Retina (tissue), 1 donor: ENCODE measurements around the gene MAPRE3.

ENCODE experiments used
- DNase-seq: peaks from one replicate; pipeline ENCODE4 v3.0.0-alpha.2; 2016

MAPRE3 gene

DNA sequence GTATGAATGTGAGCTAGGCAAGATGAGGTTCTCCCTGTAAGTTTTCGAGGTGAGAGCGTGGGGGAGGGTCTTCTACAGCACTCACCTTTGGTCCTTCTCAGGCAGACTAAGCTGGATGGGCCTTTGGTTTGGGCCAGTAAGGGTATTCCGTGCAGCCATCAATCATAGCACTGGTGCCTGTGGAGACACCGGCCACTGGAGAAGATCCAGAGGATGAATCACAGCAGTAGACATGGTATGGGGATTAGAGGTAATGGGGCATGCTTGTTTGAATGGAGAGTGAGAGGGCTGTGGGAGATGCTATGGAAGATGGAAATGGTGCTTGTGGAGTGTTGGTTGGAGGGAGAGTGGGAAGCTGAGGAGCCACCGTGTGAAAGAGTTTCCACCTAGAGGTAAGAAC is 16.1 kb downstream of the MAPRE3 start:
- no peak for DNase-seq

DNA sequence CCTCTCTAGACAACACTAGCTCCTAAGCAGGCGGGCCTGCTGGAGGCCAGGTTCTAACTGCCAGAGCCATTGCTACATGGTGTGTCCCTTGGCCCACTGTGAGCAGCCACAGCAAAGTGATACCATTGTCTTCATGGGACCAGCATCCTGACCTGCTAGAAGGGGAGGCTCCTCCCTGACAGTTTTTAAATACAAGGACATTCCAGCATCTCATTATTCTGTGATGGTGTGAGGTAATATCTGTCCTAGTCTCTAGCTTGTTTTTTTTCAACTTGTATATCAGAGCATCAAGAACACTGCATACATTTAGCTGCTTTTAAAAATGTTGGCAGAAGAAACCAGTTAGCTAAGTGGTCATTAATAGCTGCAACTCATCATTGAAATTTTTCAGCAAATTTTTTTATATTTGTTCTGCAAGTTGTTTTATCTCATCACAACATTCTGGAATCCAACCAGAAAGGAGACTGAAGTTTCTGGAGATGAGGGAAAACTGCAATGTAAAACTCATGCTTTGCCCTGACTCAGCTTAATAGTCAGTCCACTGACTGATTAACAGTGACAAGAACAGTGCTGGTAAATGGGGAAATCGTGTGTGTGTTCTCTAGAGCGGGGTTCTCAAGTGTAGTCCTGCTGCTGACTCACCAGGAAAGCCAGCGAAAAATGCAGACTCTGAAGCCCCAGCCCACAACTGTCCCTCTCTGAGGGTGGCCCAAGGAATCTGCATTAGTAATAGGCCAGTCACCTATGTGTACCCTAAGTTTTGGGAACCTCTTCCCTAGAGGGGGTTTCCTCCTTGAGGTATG is 17.8 kb downstream of the MAPRE3 start:
- peak; percentile 52 for DNase-seq

DNA sequence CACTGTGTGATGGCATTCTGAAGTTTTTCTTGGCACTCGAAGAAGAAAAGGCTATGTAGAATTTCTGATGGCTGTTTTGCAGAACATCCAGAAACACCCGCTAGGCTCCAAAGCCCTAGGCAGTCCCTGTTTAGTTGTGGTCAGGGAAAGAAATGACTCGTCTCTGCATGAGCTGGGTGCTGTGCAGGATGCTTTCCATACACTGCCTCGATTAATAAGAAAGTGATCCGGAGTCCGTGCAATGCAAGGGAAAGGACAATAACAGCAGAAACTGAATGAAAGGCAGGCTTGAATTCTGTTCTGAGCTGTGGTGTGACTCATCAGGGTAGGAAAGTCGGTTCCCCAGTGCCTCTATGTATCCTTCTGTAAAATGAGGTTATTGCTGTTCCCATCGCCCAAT is 18.7 kb downstream of the MAPRE3 start:
- no peak for DNase-seq

DNA sequence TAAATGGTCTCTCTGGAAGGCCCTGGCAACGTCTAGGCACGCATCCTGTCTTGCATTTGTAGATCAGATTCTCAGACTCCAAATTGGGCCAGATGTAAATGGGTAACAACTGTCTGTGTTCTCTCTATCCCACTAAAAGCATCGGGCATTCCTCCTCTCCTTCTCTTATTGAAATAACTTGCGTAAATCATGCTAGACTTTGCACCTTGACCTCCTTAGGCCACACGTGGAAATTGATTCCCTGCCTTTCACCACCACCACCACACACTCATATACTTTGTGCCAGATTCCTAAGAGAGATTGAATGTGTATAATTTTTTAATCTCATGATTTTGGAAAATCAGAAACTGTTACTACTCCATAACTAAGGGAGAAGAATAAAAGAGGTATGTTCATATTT is 21.3 kb downstream of the MAPRE3 start:
- DNase-seq = no peak

DNA sequence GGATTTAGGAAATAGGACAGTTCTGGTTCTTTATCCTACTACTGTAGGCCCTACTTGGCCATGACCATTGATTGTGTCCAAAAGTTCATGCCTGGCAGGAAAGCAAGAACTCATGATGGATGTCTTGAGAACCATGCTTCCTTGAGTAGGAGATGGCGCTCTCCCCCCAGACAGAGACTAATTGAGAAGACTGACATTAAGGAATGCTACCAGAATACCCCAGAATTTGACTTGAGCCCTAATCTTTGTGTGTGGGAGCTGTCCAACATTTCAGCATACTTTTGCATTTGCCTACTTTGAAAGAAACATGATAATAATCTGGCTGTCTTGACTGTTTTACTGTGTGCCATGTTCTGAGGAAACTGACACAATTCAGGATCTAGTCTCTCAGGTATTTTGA is 23.3 kb downstream of the MAPRE3 start:
- DNase-seq = no peak

DNA sequence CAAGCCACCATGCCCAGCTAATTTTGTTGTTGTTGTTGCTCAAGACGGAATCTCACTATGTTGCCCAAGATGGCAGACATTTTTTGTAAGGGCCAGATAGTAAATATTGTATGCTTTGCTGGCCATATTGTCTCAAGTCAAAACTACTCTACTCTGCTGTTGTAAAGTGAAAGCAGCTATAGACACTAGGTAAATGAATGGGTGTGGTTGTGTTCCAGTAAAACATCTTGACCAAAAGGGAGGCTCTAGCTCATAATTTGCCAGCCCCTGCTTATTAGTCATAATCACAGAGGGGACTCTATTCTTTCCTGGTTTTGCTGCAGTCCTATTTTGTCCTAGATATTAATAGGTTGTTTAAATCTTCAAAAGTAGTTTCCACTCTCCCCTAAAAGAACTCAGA is 24.5 kb downstream of the MAPRE3 start:
- no peak for DNase-seq

DNA sequence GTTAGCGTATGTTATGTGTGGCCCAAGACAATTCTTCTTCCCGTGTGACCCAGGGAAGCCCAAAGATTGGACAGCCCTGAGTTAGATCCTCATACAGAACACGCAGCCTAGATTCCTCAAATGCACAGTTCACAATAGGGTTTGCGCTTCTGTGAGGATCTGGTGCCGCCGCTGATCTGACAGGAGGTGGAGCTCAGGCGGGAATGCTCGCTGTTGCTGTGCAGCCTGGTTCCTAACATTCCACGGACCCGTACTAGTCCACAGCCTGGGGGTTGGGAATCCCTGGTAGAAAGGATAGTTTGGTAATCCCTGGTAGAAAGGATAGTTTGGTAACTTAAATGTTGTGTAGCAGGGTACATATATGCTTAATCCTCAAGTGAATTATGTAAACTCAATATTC is 27.0 kb downstream of the MAPRE3 start:
- peak; percentile 32 for DNase-seq

DNA sequence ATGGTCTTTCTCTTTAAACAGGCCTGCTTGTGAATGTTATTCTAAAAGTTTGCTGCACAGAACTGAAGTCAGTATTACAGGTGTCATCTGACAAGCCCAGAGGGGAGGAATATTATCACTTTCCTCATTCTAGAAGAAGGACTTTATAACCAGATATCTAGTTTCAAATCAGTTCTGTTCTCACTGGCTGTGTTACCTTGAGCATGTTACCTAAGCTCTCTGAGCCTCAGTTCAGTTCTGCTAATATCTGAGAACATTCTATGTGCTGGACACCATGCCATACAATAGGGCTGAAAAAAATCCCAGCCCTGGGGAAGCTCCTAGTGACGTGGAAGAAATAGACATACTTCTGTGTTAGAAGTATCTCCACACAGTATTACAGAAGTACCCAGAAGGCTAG is 27.9 kb downstream of the MAPRE3 start:
- no peak for DNase-seq

DNA sequence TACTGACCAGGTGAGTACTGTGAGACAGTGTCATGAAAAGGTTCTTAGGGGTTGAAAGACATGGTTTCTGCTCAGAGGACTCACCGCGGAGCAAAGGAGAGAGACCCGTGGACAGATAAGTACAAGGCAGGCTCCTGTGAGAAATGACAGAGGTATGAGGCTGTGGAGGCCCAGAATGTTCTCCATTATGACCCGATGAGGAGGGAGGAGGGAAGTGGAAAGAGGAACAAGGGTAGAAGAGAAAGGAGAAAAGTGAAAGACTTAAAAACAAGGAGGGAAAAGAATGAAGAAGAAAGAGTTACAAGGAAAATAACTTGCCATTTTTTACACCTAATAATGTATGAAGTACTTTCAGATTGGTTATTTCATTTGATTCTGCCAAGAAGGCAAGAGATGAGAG is 29.8 kb downstream of the MAPRE3 start:
- no peak for DNase-seq

DNA sequence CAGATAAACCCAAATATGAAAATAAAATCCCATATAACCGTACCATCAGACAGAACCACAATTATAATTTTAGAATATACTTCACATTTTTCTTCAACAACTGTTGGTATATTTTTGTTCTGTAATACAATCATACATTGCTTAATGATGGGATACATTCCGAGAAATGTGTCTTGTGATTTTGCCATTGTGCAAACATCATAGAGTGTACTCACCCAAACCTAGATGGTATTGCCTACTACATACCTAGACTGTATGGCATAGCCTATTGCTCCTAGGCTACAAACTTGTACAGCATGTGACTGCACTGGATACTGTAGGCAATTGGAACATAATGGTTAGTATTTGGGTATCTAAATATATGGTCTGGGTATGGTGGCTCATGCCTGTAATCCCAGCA is 30.6 kb downstream of the MAPRE3 start:
- DNase-seq = no peak

DNA sequence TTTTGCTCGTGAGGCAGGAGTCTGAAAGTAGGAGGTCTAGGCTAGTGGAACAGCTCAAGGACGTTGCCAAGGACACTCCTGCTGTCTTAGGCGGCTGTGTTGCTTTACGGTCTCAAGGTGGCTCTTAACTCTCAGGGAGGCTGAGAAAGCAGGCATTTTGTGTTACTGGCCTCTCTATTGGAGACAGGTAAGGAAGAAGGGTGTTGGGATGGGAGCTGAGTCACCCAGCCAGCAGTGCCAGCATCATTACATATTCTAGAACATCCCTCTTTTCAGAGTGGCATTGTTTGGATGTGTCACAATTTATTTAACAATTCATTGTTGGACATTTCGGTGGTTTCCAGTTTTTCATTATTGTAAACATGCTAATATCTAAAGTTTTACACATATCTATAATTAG is 31.5 kb downstream of the MAPRE3 start:
- no peak for DNase-seq

DNA sequence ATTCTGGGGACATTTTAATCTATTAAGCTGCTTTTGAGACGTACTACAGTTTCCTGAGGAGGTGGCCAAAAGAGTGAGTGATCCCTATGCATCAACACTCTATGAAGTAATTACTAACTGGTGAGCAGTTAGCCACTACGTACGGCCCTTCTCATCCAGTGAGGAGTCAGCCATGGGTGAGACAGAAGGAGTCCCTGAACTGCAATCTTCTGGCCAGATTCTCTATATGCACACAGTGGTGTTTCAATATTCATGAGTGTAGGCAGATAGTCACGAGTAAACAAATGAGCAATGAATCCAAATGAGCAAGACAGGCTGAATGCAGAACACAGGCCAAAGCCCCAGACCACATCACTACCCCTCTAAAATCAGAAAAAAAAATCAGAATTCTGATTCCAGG is 32.6 kb downstream of the MAPRE3 start:
- no peak for DNase-seq

DNA sequence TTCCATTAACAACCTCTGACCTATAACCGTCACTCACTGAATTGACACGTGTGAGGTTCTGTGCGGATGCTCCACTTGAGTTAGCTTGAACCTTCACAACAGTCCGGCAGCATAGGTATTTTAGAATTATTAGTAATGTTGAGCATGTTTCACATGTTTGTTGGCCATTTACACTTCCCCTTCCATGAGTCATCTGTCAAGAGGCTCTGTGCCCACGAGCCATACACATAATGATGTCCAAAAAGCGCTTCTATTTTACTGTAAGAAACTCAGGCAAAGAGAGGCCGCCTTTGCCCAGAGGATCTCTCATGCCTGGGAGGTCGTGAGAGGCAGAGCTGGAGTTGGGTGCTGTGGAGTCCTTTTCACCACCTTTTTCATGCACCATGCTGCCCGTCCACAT is 33.4 kb downstream of the MAPRE3 start:
- DNase-seq = no peak

DNA sequence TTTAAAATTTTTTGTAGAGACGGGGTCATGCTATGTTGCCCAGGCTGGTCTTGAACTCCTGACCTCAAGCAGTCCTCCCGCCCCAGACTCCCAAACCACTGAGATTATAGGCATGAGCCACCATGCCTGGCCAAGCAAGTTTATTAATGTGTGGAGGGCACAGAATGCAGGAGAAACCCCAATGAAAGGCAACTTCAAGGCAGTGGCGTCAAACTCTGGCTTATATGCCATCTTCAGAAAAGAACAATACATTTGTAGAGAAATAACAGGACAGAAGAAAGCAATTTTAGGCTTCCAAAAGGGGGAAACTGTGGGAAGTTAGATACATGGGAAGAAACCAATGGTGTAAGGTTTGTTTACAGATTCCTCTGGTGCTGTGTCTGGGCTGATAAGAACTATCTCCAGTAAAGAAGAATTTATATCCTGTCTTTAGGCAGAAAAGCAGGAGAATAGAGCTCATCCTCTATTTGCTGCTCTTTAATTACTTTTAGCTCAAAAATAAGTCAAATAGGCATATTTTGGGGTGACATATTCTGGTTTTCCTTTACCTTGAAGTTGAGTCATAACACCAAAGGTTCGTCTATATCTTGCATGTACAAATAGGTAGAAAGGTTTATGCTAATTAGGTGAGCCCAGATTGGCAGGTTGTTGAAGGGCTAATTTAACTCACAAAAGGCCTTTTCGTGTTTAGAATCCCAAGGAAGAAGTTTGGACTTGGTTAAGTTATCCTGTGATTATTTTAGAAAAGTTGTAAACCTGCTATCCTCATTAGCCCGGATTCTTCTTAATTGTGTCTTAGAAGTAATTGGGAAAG is 36.4 kb downstream of the MAPRE3 start:
- no peak for DNase-seq

DNA sequence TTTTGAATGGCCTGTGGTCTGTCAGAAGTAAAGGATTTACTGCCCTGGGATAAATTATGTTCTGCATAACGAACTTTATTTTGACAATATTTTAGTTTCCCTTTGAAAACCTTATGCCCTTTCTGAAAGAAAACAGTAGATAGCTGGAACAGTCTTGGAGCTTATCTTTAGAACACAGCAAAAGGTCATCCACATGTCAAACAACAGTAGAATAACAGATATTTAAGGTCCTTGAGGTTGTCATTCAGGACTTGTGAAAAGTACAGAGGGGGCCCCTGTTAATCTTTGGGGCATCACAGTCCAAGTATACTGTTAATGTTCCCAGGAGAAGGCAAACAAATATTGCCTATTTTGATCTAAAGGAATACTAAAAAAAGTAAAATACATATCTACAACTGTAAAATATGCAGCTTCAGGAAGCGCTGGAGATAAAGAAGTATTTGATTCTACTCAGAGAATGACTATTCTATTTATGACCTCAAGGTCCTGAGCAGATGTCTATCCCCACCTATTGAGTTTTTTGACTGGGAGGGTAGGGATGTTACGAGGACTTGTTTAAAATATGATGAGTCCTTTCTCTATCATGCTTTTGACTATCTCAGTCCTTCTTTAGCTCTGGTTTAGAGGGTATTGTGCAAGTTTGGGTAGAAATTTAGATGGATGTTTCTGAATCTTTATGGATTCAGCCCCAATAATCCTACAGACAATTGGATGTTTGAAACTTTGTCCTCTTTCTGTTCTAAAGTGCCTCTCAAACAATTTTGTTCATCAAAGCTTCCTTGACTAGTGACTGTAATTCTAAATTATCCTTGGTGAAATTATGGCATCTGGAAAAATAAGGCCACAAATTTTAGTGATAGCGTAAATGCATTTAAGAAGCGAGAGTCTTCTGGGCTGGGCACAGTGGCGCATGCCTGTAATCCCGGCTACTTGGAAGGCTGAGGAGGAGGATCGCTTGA is 37.3 kb downstream of the MAPRE3 start:
- no peak for DNase-seq

DNA sequence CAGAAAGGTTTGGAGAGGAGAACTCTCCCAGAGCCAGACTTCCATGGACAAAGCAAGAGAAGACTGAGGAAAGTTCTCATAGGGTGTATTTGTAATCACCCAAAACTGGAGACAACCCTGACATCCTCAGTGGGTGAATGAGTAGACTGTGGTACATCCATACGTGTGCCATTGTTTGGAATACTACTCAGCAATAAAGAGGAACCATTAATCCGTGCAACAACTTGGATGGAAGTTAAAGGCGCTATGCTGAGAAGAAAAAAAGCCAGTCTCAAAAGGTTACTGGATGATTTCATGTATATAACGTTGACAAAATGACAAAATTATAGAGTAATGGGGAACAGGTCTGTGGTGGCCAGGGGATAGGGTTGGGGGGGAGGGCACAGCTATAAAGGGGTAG is 38.2 kb downstream of the MAPRE3 start:
- DNase-seq = no peak

DNA sequence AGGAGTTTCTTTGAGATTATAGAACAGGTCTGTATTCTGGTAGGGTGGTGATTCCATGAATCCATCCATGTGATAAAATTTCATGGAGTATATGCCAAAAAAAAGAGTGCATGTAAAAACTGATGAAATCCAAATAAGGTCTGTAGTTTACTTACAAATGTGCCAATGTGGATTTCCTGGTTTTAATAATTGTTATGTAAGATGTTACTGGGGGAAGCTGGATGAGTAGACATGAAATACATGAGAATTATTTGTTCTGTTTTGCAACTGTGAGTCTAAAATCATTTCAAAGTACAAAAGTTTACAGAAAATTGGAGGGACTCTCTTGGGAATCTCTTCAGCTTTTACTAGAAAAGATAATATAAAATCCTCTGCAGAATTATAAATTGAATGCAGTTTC is 38.6 kb downstream of the MAPRE3 start:
- DNase-seq = no peak

DNA sequence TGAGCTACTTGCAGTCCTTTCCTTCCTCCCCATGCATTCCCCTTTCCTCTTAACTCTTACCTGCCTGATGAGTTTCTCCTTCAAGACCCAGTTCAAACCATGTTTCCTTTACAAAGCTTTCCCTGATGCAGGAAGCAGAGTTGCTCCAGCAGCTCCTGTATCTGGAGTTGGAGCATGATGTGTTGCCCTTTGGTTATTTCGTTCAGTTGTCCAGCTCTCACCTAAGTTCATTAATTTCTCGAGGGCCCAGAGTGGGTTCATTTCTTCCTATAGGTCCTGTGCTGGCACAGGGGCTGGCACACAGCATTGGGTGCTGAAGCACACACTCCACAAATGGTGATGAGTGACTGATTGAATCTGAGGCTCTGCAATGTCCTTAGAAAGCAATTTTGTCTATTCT is 39.3 kb downstream of the MAPRE3 start:
- no peak for DNase-seq

DNA sequence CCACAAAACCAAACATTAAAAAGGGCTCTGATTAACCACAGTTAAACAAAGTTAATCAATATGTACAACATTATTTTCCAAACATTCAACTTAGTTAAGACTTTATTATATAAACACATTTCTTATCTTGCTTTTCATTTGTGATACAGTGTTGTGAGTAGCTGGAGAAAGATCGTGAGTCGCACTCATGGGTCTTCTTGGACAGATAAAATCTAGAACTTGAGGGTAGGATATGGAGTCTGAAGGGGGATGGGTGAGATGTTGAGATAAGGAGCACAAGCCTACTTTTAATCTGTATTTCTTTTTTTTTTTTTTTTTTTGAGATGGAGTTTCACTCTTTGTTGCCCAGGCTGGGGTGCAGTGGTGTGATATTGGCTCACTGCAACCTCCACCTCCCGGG is 39.7 kb downstream of the MAPRE3 start:
- no peak for DNase-seq

DNA sequence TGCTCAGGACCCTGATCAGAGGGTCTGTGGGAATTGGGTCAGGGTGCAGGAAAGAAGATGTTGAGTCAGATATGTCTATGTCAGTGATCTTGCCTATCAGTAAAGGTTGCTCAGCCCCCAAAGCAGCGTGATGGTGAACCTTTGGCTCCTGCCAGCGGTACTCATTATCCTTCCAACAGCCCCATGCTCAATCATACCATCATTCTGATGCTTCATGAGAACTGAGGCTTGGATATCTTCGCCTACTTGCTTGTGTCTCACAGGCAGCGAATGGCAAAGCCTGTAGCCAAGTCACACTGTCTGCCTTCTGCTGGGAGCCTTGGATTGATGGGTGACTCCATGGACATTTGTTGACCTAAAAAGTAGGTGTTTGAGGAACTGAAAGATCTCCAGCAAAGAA is 43.3 kb downstream of the MAPRE3 start:
- no peak for DNase-seq

DNA sequence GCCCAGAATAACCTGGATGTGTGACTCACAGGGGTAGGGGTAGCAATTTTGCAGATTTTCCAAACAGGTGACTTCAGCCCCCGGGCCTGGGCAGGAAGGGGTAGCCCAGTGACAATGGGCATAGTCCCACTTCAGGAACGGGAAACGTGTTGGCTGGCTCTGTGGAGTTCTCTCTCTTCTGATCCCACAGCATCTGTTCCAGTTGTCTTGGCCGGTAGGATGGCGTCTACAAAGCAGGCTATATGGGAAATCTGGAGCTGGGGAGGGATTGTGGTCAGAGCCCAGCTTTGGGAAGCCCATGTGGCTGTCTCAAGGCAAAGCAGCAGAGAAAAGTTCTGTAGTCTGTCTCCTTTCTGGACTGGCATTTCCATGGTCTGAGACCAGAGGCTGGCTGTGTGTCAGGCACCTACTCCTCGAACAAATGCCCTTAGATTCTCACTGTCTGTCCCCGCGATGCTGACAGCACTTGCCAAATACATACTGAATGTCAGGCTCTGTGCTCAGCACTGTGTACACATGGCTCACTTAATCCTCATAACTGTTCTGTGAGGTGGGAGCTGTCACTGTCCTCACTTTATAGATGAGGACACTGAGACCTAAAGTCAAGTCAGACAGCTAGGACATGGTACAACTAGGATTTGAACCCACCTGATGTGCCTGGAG is 44.5 kb downstream of the MAPRE3 start:
- no peak for DNase-seq

DNA sequence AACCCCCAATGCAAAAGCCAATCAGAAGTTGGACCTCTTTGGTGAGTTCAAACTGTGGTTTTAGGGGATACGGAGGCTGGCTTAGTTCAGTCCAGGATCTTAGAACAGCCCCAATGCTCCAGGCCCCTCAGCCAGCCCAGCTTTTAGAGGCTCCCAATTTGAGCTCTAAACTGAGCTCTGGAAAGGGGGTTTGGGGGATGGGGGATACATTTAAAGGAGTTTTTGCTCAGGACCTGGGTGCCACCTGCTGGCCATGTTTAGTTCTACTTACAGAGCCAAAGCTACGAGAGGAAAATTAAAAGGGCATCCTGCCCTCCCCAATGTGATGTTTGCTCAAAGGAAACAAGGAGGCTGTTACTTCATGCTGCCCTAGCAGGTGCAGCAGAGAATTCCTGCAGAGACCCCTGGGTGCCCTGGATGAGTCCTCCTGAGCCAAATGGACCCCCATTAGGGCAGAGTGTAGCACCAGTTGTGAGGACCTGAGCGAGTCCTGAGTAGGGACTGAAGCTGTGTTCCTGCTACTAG is 46.4 kb downstream of the MAPRE3 start:
- peak; percentile 67 for DNase-seq

DNA sequence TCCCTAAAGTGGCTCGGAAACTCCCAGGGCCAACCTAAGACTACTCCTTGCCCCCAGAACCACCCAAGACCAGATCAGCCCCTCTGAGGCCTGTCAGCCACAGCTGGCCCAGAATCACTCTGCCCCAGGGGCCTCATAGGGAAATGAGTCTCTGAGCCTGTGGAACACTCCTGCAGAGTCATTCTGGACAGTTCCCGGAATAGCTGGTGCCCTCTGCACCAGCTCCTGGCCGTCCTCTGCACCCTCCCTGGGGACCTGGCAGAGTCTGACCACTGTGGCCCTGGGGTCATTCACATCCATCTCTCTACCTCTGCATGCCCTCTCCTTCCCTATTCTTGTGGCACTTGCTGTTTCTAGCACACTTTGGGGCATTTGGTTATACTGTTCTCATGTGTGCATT is 47.7 kb downstream of the MAPRE3 start:
- no peak for DNase-seq
